ENCODE measurements around the gene ACTN2.

The ACTN2 gene

DNA sequence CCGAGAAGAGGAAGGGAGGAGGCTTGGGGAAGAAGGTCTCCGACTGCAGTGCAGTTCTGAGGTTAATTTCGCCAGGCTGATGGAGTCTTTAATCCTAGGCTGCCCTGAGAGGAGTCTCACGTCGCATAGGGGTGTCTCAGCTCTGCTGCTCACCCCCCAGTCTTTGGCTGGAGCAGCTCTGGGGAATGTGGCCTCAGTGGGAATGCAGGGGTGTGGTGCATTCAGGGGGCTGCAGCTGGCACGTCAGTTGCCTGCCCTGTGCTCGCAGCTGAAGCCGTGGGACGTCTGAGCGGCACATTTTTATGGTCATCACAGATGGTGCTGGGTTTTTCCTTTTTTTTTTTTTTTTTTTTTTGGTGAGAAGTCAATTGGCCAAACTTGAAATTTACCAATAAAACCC is 38.2 kb downstream of the ACTN2 start:
- TF ChIP-seq ZFX (IDR thresholded peaks at IDR 0.05), result no peak
- TF ChIP-seq, protein P1, sequence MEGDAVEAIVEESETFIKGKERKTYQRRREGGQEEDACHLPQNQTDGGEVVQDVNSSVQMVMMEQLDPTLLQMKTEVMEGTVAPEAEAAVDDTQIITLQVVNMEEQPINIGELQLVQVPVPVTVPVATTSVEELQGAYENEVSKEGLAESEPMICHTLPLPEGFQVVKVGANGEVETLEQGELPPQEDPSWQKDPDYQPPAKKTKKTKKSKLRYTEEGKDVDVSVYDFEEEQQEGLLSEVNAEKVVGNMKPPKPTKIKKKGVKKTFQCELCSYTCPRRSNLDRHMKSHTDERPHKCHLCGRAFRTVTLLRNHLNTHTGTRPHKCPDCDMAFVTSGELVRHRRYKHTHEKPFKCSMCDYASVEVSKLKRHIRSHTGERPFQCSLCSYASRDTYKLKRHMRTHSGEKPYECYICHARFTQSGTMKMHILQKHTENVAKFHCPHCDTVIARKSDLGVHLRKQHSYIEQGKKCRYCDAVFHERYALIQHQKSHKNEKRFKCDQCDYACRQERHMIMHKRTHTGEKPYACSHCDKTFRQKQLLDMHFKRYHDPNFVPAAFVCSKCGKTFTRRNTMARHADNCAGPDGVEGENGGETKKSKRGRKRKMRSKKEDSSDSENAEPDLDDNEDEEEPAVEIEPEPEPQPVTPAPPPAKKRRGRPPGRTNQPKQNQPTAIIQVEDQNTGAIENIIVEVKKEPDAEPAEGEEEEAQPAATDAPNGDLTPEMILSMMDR (conservative IDR thresholded peaks at IDR 0.05), result no peak
- H3K27ac ChIP-seq, result no peak overlapping the region

DNA sequence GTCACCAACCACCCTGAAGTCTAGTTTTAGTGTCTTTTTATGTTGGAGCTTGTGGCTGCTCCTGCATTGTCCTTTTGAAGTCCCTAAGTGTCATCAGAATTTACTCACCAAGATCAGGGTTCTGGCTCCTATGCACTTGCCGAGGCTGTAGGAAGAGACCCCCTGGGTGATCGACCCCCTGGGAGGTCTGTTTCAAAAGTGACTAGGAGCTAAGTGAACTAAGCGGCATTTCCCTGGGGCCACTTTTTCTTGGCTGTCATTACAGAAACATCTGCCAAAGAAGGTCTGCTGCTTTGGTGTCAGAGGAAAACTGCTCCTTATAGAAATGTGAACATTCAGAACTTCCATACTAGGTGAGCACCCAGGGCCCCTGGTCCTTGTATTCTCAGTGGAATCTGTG is 39.4 kb downstream of the ACTN2 start:
- TF ChIP-seq ZFX (IDR thresholded peaks at IDR 0.05), result no peak
- TF ChIP-seq, protein P1 (conservative IDR thresholded peaks at IDR 0.05), result no peak
- no peak overlapping the region for H3K27ac ChIP-seq

DNA sequence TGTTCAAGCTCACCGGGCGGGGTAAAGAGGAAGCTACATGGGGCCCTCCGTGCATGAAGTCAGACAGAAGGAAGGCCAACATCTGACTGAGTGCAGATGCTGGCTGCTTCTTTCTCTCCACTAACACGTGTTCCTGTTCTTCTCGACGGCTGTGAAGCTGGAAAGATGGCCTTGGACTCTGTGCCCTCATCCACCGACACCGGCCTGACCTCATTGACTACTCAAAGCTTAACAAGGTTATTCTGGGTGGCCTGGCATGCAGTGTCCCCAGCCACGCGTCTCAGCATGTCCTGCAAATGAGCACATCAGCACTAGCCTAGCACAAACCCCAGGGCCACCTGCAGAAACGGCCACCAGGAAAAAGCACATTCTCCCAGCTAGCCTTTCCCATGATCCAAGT is 41.2 kb downstream of the ACTN2 start:
- no peak overlapping the region for H3K27ac ChIP-seq
- TF ChIP-seq, protein P1 (conservative IDR thresholded peaks at IDR 0.05), result no peak
- TF ChIP-seq ZFX (IDR thresholded peaks at IDR 0.05), result no peak

DNA sequence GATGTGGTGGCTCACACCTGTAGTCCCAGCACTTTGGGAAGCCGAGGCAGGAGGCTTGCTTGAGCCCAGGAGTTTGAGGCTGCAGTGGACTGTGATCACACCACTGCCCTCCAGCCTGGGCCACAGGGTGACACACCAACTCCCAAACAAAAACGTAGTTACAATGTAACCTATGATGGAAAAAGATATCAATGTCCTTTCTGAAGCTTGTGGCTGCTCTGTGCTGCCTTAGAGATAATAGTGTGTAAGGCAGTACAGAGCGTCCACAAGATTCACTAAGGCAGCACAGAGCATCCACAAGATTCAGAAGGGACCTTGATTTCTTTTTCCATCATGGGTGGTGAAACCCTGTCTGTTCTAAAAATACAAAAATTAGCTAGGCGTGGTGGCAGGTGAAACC is 42.5 kb downstream of the ACTN2 start:
- TF ChIP-seq ZFX (IDR thresholded peaks at IDR 0.05), result no peak
- TF ChIP-seq, protein P1 (conservative IDR thresholded peaks at IDR 0.05), result no peak
- no peak overlapping the region for H3K27ac ChIP-seq

DNA sequence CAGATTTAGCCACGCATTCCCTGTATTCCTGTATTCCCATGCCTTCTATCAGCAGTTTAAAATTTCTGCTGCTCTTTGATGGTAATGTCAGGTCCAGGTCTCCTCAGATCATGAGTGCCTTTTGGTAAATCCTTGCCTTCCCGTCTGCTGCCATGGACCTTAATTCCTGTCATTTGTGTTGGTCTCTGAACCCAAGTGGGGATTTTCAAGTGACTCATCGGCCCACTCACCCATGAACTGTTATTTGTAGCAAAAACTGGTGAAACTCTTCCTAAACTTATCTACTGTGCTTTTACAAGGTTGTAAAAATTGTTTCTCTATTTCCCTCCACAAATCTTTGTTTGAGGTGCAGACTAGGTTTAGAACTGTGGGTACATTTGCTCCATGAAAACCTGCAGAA is 47.4 kb downstream of the ACTN2 start:
- TF ChIP-seq, protein P1 (conservative IDR thresholded peaks at IDR 0.05), result no peak

DNA sequence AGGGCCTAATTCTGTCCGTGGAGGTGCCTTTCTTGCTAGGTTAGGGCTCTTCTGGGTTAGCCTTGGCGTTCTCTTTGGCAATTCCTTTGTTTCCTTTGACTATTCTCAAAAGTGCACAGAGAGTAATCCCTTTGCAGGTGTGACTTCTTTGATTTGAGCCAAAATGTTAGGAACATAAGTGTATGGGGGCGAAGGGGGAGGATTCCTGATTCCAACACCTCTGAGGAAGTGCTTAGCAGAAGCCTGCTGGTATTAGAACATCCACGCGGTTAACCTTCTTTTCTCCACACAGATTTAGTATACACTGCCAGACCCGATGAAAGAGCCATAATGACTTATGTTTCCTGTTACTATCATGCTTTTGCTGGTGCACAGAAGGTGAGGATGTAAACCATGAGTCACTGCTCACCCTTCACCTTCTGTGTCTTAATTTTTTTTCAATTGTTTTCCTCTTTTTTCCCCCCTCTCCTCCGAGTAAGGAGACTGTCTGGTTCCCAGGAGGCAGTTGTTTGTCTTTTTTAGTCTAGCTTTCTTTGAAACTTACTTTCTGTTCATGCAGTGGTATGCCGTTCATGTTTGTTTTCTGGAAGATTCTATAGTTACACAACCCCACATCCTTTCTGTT is 48.0 kb downstream of the ACTN2 start:
- H3K27ac ChIP-seq, result no peak overlapping the region
- no peak for TF ChIP-seq ZFX (IDR thresholded peaks at IDR 0.05)
- TF ChIP-seq, protein P1 (conservative IDR thresholded peaks at IDR 0.05), result no peak

More for the DNA sequence above, 47.4 kb downstream of the ACTN2 start:
- H3K27ac ChIP-seq, result no peak overlapping the region

DNA sequence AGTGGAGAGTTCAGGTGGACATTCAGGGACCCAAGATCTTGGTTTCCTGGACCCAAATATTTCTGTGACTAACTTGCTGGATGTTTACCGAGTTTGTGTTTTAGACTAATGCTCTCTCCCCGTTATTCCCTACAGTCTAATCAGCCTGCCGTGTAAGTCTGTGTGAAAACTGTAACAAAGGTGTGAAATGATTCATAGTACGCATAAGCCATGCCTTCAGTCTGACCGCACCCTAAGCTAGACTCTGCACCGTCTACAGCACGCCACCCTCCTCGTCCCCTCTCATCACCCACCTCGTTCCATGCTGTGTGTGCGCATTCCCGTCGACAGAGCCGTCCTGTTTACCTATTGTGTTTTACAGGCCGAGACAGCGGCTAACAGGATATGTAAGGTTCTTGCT is 50.5 kb downstream of the ACTN2 start:
- TF ChIP-seq ZFX (IDR thresholded peaks at IDR 0.05), result no peak
- TF ChIP-seq, protein P1 (conservative IDR thresholded peaks at IDR 0.05), result no peak

More for the DNA sequence above, 50.5 kb downstream of the ACTN2 start:
- no peak overlapping the region for H3K27ac ChIP-seq

Measured in C4-2B (cell line).